HUES64 (cell line): ENCODE data around the gene PFN4. TPM values are rescaled to one million over a fixed set of nuclear protein-coding genes. Genes with fewer than 3 reads are reported as not detected.

Source experiments
- H3K27ac ChIP-seq: 2 replicates; pipeline ENCODE4 v1.7.0; 2013; ENCODE audit warnings: low read depth, low read length, inconsistent platforms
- H3K27me3 ChIP-seq: 2 replicates; pipeline ENCODE4 v1.6.1; 2013; ENCODE audit warnings: mild to moderate bottlenecking, low read length; ENCODE audit not compliant: insufficient read depth
- H3K36me3 ChIP-seq: 2 replicates; pipeline ENCODE4 v1.6.1; 2013; ENCODE audit warnings: mild to moderate bottlenecking, low read length; ENCODE audit not compliant: insufficient read depth
- H3K4me1 ChIP-seq: 2 replicates; pipeline ENCODE4 v1.6.1; 2013; ENCODE audit warnings: mild to moderate bottlenecking, low read length, moderate library complexity; ENCODE audit not compliant: insufficient read depth
- H3K4me3 ChIP-seq: 2 replicates; pipeline ENCODE4 v1.5.1; 2013; ENCODE audit warnings: mild to moderate bottlenecking, low read length, moderate library complexity
- H3K9ac ChIP-seq: 2 replicates; pipeline ENCODE4 v1.6.1; 2013; ENCODE audit warnings: mild to moderate bottlenecking, low read depth, low read length
- H3K9me3 ChIP-seq: 2 replicates; pipeline ENCODE4 v1.6.1; 2013; ENCODE audit warnings: low read depth, low read length; ENCODE audit not compliant: insufficient read depth
- WGBS: fragments of 150-250, 120-280 bp; methylation state at CpG from one replicate; pipeline ENCODE4 v1.1.7; 2013; ENCODE audit warnings: missing lambda C conversion rate; 5-methylcytosine and 5-hydroxymethylcytosine counted together
- polyA plus RNA-seq, 2 experiments: library from polyadenylated mRNA; stranded (reverse); fragments of 50-300 nt; gene quantifications; one replicate each; pipeline ENCODE4 v1.2.3, GENCODE V29; 2013

The PFN4 gene, protein sequence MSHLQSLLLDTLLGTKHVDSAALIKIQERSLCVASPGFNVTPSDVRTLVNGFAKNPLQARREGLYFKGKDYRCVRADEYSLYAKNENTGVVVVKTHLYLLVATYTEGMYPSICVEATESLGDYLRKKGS
- polyA plus RNA-seq (2013, experiment 1 of 2) = not detected
- polyA plus RNA-seq (2013, experiment 2 of 2) = not detected

DNA sequence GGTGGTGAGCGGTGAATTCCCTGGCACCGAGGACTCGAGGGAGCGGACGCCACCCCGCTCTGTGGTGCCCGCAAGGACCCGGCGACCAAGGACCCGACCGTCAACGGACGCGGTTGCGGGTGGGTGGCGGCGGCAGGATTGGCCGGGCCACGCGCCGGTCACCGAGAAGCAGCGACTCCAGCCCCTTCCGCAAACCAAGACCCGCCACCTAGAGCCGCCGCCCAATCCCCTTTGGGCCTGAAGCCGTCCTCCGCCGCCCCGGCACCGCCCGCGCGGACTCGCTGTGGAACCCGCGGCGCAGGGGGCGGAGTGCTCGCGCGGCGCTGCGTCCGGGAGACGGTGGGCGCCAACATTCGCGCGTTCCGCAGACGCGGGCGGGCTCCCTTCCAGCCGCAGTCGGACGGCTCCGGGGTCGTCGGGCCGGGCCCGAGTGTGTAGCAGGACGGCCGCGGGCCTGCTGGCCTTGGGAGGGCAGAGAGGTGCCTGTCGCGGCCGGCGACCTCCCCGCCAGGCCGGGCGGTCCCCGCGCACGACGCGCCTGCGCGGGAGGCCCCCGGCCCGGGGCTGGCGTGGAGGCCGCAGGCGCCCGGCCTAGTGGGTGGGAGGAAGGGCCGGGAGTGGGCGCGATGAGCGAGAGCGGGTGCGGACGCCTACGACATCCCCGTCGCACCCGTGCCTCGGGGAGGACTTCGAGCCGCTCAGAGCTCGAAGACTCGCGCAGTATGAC lies at the start of gene PFN4, which contains the start of gene FAM228B:
TSS of gene PFN4 (minus strand) at position 140 of the 727 bp plus-strand sequence. CDS start 799 bp downstream, outside the sequence.
TSS of gene FAM228B (plus strand) at position 275 of the 727 bp plus-strand sequence. CDS start 893 bp downstream, outside the sequence.
- Histone ChIP-seq H3K4me3 (peak within 1 kb of the TSS; percentile 71), H3K36me3 (no peaks in the 10 kb centered on the region), H3K27me3 (peaks cover 15% of the 10 kb centered on the region), H3K4me1 (peaks cover 17% of the 10 kb centered on the region), H3K27ac (0 out of 2 replicates have a peak within 1 kb of the TSS, but pooled peaks have one; percentile 15), H3K9ac (peak within 1 kb of the TSS; percentile 73), H3K9me3 (no peaks in the 10 kb centered on the region)
- WGBS = under 1% methylated on average over 103 of the region's 103 CpGs

DNA sequence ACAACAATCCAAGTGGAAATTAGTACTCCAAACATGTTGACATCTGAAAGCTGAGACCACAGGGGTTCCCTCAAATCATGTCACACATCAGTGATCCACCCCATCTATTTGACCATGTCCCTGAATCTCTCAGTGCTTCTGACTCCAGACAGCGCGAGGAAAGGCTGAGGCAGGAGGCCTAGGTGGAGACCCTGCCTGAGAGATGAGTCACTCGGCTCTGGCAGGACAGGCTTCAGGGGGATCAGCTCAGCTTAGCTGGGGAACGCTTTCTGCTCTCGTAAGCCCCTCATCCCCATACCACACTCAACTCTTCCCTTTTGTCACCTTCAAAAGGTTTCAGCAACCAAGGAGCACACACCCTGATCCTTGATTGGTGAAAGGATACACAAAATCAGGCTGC lies 45.9 kb upstream of the PFN4 start:
- Histone ChIP-seq H3K36me3 (no peaks in the 10 kb centered on the region), H3K9ac (no peak overlapping the region), H3K4me1 (0 out of 2 replicates have a peak, but pooled peaks cover 2% of the 10 kb centered on the region), H3K27ac (no peak overlapping the region), H3K4me3 (no peak overlapping the region), H3K27me3 (no peaks in the 10 kb centered on the region), H3K9me3 (no peaks in the 10 kb centered on the region)
- WGBS = 84% methylated on average over 5 of the region's 5 CpGs

DNA sequence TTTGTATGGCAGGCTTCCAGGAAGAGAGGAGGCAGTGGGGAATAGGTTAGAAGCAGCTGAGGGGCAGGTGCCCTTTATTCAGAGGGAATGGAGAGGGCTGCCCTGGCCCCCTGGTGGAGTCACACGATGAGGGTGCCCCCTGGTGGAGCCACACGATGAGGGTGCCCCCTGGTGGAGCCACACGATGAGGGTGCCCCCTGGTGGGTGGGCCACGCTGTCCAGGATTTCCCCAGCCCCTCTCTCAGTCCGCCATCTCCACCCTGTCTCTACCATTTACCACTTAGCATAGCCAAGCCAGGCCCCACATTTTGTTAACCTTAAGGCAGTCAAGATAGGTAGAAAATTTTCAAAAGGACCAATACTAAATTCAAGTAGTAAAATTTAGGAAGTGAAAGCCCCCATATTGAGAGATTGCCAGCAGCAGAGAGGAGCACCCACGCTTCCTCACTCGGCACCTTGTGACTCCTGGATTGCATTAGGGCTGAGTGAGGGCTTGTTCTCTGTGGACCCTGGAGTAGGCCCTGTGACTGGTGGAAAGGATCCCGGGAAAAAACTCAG lies 41.4 kb upstream of the PFN4 start:
- H3K9me3 ChIP-seq = peaks cover 9% of the 10 kb centered on the region; the same call in 1 of the 2 replicates
- H3K27ac ChIP-seq = no peak overlapping the region
- 0 out of 2 replicates have a peak, but pooled peaks cover 2% of the 10 kb centered on the region for H3K4me1 ChIP-seq
- WGBS = 65% methylated on average over 8 of the region's 8 CpGs
- no peaks in the 10 kb centered on the region for H3K27me3 ChIP-seq
- 0 out of 2 replicates have a peak, but pooled peaks cover 2% of the 10 kb centered on the region for H3K36me3 ChIP-seq
- H3K9ac ChIP-seq = no peak overlapping the region
- H3K4me3 ChIP-seq = no peak overlapping the region

DNA sequence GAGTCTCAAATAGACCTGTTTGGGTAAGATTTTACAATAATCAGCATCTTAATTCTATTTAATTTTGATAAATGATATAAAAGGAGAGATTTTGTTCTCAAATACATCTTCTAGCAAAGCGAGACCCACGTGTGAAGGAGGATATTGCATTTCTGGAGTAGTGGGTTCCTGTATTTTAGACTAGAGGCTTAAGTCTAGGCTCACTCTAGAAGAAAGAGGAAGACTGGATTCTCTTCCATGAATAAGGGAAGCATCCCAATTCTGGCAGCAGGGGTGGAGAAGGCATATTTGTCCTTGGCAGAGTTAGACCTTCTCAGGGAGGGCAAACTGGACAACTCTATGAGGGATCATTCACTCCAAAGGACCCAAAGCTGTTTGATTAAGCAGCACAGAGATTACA lies 40.5 kb upstream of the PFN4 start:
- H3K27ac ChIP-seq = no peak overlapping the region
- H3K9me3 ChIP-seq = peaks cover 9% of the 10 kb centered on the region; the same call in 1 of the 2 replicates
- no peaks in the 10 kb centered on the region for H3K27me3 ChIP-seq
- no peak overlapping the region for H3K4me3 ChIP-seq
- no peak overlapping the region for H3K9ac ChIP-seq
- 0 out of 2 replicates have a peak, but pooled peaks cover 2% of the 10 kb centered on the region for H3K36me3 ChIP-seq
- 0 out of 2 replicates have a peak, but pooled peaks cover 2% of the 10 kb centered on the region for H3K4me1 ChIP-seq
- 86% methylated on average over 2 of the region's 2 CpGs for WGBS

DNA sequence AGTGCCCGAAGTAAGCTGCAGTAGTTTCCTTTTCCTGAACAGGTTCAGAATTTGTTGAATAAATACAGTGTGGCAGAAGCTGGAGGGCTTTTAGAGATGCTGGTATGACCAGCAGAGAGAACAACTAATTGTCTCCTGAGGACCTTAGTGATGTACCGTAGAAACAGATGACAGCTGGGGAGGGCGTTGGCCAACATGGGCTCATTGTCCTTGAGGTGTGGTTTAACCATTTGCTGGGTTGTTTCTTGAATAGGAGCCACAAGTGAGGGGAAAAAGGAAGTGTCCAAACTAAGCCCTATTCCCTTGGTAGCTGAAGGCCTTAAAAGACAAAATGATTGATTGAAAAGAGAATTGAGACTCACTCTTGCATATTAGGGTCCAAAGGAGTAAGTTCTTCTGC lies 40.1 kb upstream of the PFN4 start:
- H3K4me1 ChIP-seq = 0 out of 2 replicates have a peak, but pooled peaks cover 2% of the 10 kb centered on the region
- H3K9ac ChIP-seq = no peak overlapping the region
- no peak overlapping the region for H3K27ac ChIP-seq
- H3K36me3 ChIP-seq = 0 out of 2 replicates have a peak, but pooled peaks cover 2% of the 10 kb centered on the region
- H3K4me3 ChIP-seq = no peak overlapping the region
- 94% methylated on average over 2 of the region's 3 CpGs for WGBS
- H3K27me3 ChIP-seq = no peaks in the 10 kb centered on the region
- peaks cover 9% of the 10 kb centered on the region; the same call in 1 of the 2 replicates for H3K9me3 ChIP-seq

DNA sequence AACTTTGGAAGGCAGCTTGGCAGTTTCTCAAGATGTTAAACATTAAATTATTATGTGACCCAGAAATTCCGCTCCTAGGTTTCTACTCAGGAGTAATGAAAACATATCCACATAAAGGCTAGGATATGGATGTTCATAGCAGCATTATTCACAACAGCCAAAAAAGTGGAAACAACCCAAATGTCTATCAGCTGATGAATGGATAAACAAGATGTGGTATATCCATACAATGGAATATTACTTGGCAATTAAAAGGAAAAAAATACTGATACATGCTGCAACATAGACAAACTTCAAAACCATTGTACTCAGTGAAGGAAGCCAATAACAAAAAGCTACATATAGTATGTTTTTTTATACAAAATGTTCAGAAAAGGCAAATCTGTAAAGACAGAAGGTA lies 39.4 kb upstream of the PFN4 start:
- no CpG with 5 or more reads among the region's 1 CpG for WGBS

DNA sequence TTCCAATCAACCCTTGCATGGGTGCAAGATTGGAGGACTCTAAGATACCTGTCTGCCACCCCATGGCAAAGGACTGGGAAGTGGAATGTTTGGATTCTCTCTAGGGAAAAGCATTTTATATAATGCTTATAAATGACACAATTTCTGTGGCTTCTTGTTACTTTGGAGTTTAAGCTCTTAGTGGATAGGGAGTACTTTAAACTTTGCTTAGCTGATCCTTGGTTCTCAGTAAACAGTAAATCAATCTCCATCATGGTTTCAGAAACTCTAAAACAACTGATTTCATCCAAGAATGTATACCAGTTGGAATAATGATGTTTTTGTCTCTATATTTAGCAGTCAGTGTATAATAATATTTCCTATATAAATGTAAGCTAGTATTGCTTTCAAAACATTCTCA lies 37.6 kb upstream of the PFN4 start:
- H3K9me3 ChIP-seq = peaks cover 9% of the 10 kb centered on the region; the same call in 1 of the 2 replicates
- H3K4me1 ChIP-seq = 0 out of 2 replicates have a peak, but pooled peaks cover 2% of the 10 kb centered on the region
- H3K4me3 ChIP-seq = no peak overlapping the region
- H3K27me3 ChIP-seq = no peaks in the 10 kb centered on the region
- 0 out of 2 replicates have a peak, but pooled peaks cover 2% of the 10 kb centered on the region for H3K36me3 ChIP-seq
- no peak overlapping the region for H3K9ac ChIP-seq
- H3K27ac ChIP-seq = no peak overlapping the region

More for the DNA sequence above, 39.4 kb upstream of the PFN4 start:
- Histone ChIP-seq H3K9me3 (peaks cover 9% of the 10 kb centered on the region; the same call in 1 of the 2 replicates), H3K27ac (no peak overlapping the region), H3K36me3 (0 out of 2 replicates have a peak, but pooled peaks cover 2% of the 10 kb centered on the region), H3K9ac (no peak overlapping the region), H3K27me3 (no peaks in the 10 kb centered on the region), H3K4me3 (no peak overlapping the region), H3K4me1 (0 out of 2 replicates have a peak, but pooled peaks cover 2% of the 10 kb centered on the region)

DNA sequence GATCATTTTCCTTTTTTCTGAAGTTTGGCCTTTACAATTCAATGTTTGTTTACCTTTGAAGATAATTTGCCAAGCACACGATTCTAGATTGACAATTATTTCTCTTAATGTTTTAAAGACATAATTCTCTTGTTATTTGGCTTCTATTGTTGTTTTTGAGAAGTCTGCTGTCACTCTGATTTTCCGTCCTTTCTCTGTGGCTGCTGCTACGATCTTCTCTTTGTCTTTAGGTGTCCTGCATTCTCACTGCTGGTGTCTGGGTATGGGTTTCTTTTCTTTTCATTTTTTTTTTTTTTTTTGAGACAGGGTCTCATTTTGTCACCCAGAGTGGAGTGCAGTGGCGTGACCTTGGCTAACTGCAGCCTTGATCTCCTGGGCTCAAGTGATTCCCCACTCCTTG lies 36.6 kb upstream of the PFN4 start:
- H3K27me3 ChIP-seq = no peaks in the 10 kb centered on the region
- WGBS = 93% methylated on average over 3 of the region's 4 CpGs
- peaks cover 9% of the 10 kb centered on the region; the same call in 1 of the 2 replicates for H3K9me3 ChIP-seq
- H3K4me3 ChIP-seq = no peak overlapping the region
- 0 out of 2 replicates have a peak, but pooled peaks cover 2% of the 10 kb centered on the region for H3K36me3 ChIP-seq
- 0 out of 2 replicates have a peak, but pooled peaks cover 2% of the 10 kb centered on the region for H3K4me1 ChIP-seq
- no peak overlapping the region for H3K9ac ChIP-seq
- H3K27ac ChIP-seq = no peak overlapping the region

DNA sequence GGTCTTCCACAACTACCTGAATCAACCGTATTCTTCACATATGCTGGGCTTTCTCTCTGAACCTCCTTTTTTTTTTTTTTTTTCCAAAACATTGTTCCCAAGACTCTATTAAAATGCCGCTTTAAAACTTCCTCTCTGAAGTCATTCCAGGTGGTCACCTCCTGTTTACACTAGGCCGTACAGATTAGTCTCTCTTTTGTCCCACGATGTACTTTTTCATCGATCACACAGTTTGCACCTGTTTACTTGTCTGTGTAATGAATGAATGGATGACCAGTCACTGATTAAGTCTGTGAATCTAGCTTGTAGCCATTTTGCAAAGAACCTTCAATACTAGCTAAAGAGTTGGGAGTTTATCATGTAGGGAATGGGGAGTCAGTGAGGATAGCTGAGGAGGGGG lies 35.0 kb upstream of the PFN4 start:
- Histone ChIP-seq H3K9ac (no peak overlapping the region), H3K4me1 (no peaks in the 10 kb centered on the region), H3K4me3 (no peak overlapping the region), H3K36me3 (0 out of 2 replicates have a peak, but pooled peaks cover 2% of the 10 kb centered on the region), H3K27me3 (no peaks in the 10 kb centered on the region), H3K27ac (no peak overlapping the region), H3K9me3 (peaks cover 9% of the 10 kb centered on the region; the same call in 1 of the 2 replicates)
- 94% methylated on average over 5 of the region's 5 CpGs for WGBS

DNA sequence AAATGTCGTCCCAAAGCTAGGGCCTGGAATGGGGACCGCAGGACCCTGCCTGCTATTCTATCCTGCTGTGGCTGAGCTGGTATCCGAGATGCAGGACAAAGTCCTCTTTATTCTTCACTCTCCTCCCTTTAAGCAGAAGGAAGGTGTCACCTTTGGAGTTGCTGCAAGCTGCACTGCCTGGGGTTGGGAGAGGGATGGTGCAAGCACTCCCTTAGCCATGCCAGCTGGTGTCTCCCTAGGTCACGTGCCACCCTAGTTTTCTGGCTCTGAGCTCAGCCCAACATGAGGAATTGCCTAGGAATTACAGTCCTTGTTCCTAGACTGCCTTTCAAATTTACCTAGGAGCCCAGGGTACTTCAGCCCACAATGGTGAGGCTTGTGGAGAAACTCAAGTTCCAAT lies 30.3 kb upstream of the PFN4 start:
- Histone ChIP-seq H3K4me3 (no peak overlapping the region), H3K36me3 (no peaks in the 10 kb centered on the region), H3K9ac (no peak overlapping the region), H3K9me3 (no peaks in the 10 kb centered on the region), H3K27me3 (no peaks in the 10 kb centered on the region), H3K27ac (no peak overlapping the region), H3K4me1 (no peaks in the 10 kb centered on the region)
- 92% methylated on average over 4 of the region's 4 CpGs for WGBS
